HG03280 (cell line): ENCODE measurements around the gene KIAA1191.
A peak's percentile ranks its signal among the peaks of the same experiment; 100 is the strongest.
"Not testable (repeated sequence)": the region's sequence is repeated elsewhere in the genome, so short reads cannot be mapped to it uniquely, and the experiment has no call there.

Experiments used
- ATAC-seq: cut with Tn5 transposase; IDR thresholded peaks from one replicate; pipeline ENCODE4 v1.9.1; 2021; ENCODE audit warnings: mild to moderate bottlenecking, moderate library complexity; ENCODE audit not compliant: unreplicated experiment

Gene KIAA1191

GRCh38 chr5:176361437-176362232 is at the start of gene KIAA1191:
KIAA1191 (minus strand) TSS chr5:176361764; CDS start chr5:176359508, 2,256 bp downstream.
- ATAC-seq: peak; percentile 88

- ATAC-seq: no peak
Measured at GRCh38 chr5:176410486-176411180, 49.1 kb upstream of the KIAA1191 start.

- no peak for ATAC-seq
Measured at GRCh38 chr5:176409765-176410164, 48.2 kb upstream of the KIAA1191 start.

- ATAC-seq: no peak
Measured at GRCh38 chr5:176408590-176408989, 47.0 kb upstream of the KIAA1191 start.

- not testable (repeated sequence) for ATAC-seq
Measured at GRCh38 chr5:176408252-176408573, 46.6 kb upstream of the KIAA1191 start.

- no peak for ATAC-seq
Measured at GRCh38 chr5:176407456-176408251, 46.1 kb upstream of the KIAA1191 start.

- ATAC-seq: no peak
Measured at GRCh38 chr5:176406436-176407052, 45.0 kb upstream of the KIAA1191 start.

- ATAC-seq: no peak
Measured at GRCh38 chr5:176405656-176406435, 44.3 kb upstream of the KIAA1191 start.

- ATAC-seq: no peak
Measured at GRCh38 chr5:176401281-176402205, 40.0 kb upstream of the KIAA1191 start.

- ATAC-seq: no peak
Measured at GRCh38 chr5:176400382-176401156, 39.0 kb upstream of the KIAA1191 start.

GRCh38 chr5:176397736-176398420 is 36.3 kb upstream of the KIAA1191 start:
- ATAC-seq: no peak

- no peak for ATAC-seq
Measured at GRCh38 chr5:176396330-176396729, 34.8 kb upstream of the KIAA1191 start.

GRCh38 chr5:176394881-176395675 is 33.5 kb upstream of the KIAA1191 start:
- ATAC-seq: no peak

GRCh38 chr5:176394096-176394495 is 32.5 kb upstream of the KIAA1191 start:
- no peak for ATAC-seq

- no peak for ATAC-seq
Measured at GRCh38 chr5:176392526-176392925, 31.0 kb upstream of the KIAA1191 start.

- ATAC-seq: no peak
Measured at GRCh38 chr5:176391999-176392398, 30.4 kb upstream of the KIAA1191 start.

GRCh38 chr5:176391479-176391878 is 29.9 kb upstream of the KIAA1191 start:
- ATAC-seq: no peak
